Liver (tissue), 9 donors: ENCODE measurements around the gene FASTK. TPM values are rescaled to one million over a fixed set of nuclear protein-coding genes. Genes with fewer than 3 reads are reported as not detected.

Experiments used
- DNase-seq: peaks from one replicate; pipeline ENCODE4 v3.0.0-alpha.2; 2017; ENCODE audit warnings: low spot score
- H3K27ac ChIP-seq, 2 donors: one replicate each; pipeline ENCODE4 v1.7.0; 2013; ENCODE audit warnings: inconsistent platforms in 2 of 2, low read length in 2 of 2, control low read depth in 1 of 2, low read depth in 1 of 2, mild to moderate bottlenecking in 1 of 2
- H3K27me3 ChIP-seq, 4 donors: one replicate each; pipeline versions ENCODE4 v1.6.1 to v1.7.0; 2013; ENCODE audit warnings: low read length in 3 of 4, inconsistent platforms in 1 of 4, mild to moderate bottlenecking in 1 of 4, moderate library complexity in 1 of 4; ENCODE audit not compliant: control insufficient read depth in 4 of 4, insufficient read depth in 4 of 4
- H3K36me3 ChIP-seq, 4 donors: one replicate each; pipeline versions ENCODE4 v1.6.1 to v1.7.0; 2013; ENCODE audit warnings: low read length in 3 of 4, mild to moderate bottlenecking in 3 of 4, low read depth in 1 of 4, moderate library complexity in 1 of 4; ENCODE audit not compliant: control insufficient read depth in 4 of 4, insufficient read depth in 3 of 4
- H3K4me1 ChIP-seq, 4 donors: one replicate each; pipeline versions ENCODE4 v1.6.1 to v1.7.0; 2013; ENCODE audit warnings: low read length in 3 of 4, mild to moderate bottlenecking in 3 of 4, moderate library complexity in 1 of 4; ENCODE audit not compliant: control insufficient read depth in 4 of 4, insufficient read depth in 4 of 4
- H3K4me3 ChIP-seq, 3 donors: one replicate each; pipeline versions ENCODE4 v1.6.1 to v1.7.0; 2013; ENCODE audit warnings: low read length in 3 of 3, control low read depth in 1 of 3, low read depth in 1 of 3, mild to moderate bottlenecking in 1 of 3
- H3K9ac ChIP-seq, 2 donors: one replicate each; pipeline ENCODE4 v1.7.0; 2013; ENCODE audit warnings: low read length in 2 of 2, mild to moderate bottlenecking in 2 of 2, moderate library complexity in 2 of 2, control low read depth in 1 of 2, low read depth in 1 of 2
- H3K9me3 ChIP-seq, 4 donors: one replicate each; pipeline versions ENCODE4 v1.6.1 to v1.7.0; 2013; ENCODE audit warnings: low read length in 3 of 4; ENCODE audit not compliant: control insufficient read depth in 4 of 4
- ATF3 ChIP-seq: IDR thresholded peaks from 2 replicates; pipeline ENCODE4 v1.6.1; 2016; ENCODE audit warnings: antibody characterized with exemption
- CTCF ChIP-seq: fragments of 150-350 bp; IDR thresholded peaks from 2 replicates; pipeline ENCODE4 v1.5.1; 2017; ENCODE audit warnings: improper control_type of control experiment, low read depth, low read length; ENCODE audit not compliant: missing input control
- EGR1 ChIP-seq, 2 donors: IDR thresholded peaks; 2 replicates each; pipeline ENCODE4 v1.6.1; 2016 to 2018; ENCODE audit warnings: antibody characterized with exemption in 2 of 2, low read depth in 2 of 2
- FOXA1 ChIP-seq: IDR thresholded peaks from 2 replicates; pipeline ENCODE4 v1.6.1; 2016; ENCODE audit warnings: antibody characterized with exemption
- FOXA2 ChIP-seq: IDR thresholded peaks from 2 replicates; pipeline ENCODE4 v1.6.1; 2016; ENCODE audit warnings: antibody characterized with exemption
- GABPA ChIP-seq, 2 donors: IDR thresholded peaks in 1 of 2; conservative IDR thresholded peaks in 1 of 2; 2 replicates each; pipeline ENCODE4 v1.6.1; 2016; ENCODE audit warnings: antibody characterized with exemption in 2 of 2, mild to moderate bottlenecking in 1 of 2, moderate library complexity in 1 of 2
- HNF4A ChIP-seq, 2 donors: conservative IDR thresholded peaks; 2 replicates each; pipeline ENCODE4 v1.6.1; 2016; ENCODE audit warnings: antibody characterized with exemption in 2 of 2, mild to moderate bottlenecking in 2 of 2
- HNF4G ChIP-seq: IDR thresholded peaks from 2 replicates; pipeline ENCODE4 v1.6.1; 2016; ENCODE audit warnings: antibody characterized with exemption
- JUND ChIP-seq, 2 donors: IDR thresholded peaks; 2 replicates each; pipeline ENCODE4 v1.6.1; 2016; ENCODE audit warnings: antibody characterized with exemption in 2 of 2
- NR2F2 ChIP-seq: IDR thresholded peaks from 2 replicates; pipeline ENCODE4 v1.6.1; 2016; ENCODE audit warnings: antibody characterized with exemption
- RAD21 ChIP-seq, 2 donors: IDR thresholded peaks; 2 replicates each; pipeline ENCODE4 v1.6.1; 2016; ENCODE audit warnings: antibody characterized with exemption in 2 of 2, mild to moderate bottlenecking in 2 of 2
- REST ChIP-seq: IDR thresholded peaks from 2 replicates; pipeline ENCODE4 v1.6.1; 2016; ENCODE audit warnings: antibody characterized with exemption, mild to moderate bottlenecking
- RXRA ChIP-seq, 2 donors: IDR thresholded peaks; 2 replicates each; pipeline ENCODE4 v1.6.1; 2017 to 2018; ENCODE audit warnings: antibody characterized with exemption in 2 of 2, mild to moderate bottlenecking in 1 of 2
- SP1 ChIP-seq: IDR thresholded peaks from 2 replicates; pipeline ENCODE4 v1.6.1; 2018; ENCODE audit warnings: antibody characterized with exemption, mild to moderate bottlenecking
- TAF1 ChIP-seq: conservative IDR thresholded peaks from 2 replicates; pipeline ENCODE4 v1.6.1; 2016; ENCODE audit warnings: antibody characterized with exemption, mild to moderate bottlenecking
- ZBTB33 ChIP-seq: IDR thresholded peaks from 2 replicates; pipeline ENCODE4 v1.6.1; 2016; ENCODE audit warnings: antibody characterized with exemption
- WGBS: extraction: QIAGEN DNeasy Blood & Tissue Kit; methylation state at CpG from one replicate; pipeline ENCODE4 v1.1.7; 2013; 5-methylcytosine and 5-hydroxymethylcytosine counted together
- polyA plus RNA-seq, 2 donors: library from polyadenylated mRNA; stranded (reverse) in 1 of 2; unstranded in 1 of 2; fragments of 200-250 nt in 1 of 2; fragments of >200 nt in 1 of 2; fragmentation: Nextera tagmentation in 1 of 2; extraction: Ambion mirVana in 1 of 2; gene quantifications; one replicate each; pipeline versions ENCODE4 v1.2.1 to v1.2.3, GENCODE V29; 2013 to 2015
- total RNA-seq, 2 donors: library from RNA; depleted of rRNA; stranded (reverse); fragments of >200 nt; gene quantifications; one replicate each; pipeline ENCODE4 v1.2.3, GENCODE V29; 2014
- donor health status: healthy.
- donor health status: healthy.
- donor health status: healthy.
- donor health status: healthy.
- donor health status: healthy.

The FASTK gene
- total and polyA plus RNA-seq, 4 donors, result 31.1 to 62.8 (median 43.7) TPM

- no peaks in the 10 kb centered on the region for H3K27me3 ChIP-seq
- H3K36me3 ChIP-seq, result peaks cover 0 to 2% (median 0%) of the 10 kb centered on the region in 4 donors
- no peak overlapping the region for H3K4me3 ChIP-seq
- WGBS, result 90% methylated on average over 17 of the region's 17 CpGs
- no peak overlapping the region for H3K9ac ChIP-seq
- no peak overlapping the region for H3K27ac ChIP-seq
- TF ChIP-seq TAF1 (no peak), FOXA2 (no peak), CTCF (no peak), SP1 (no peak), ZBTB33 (no peak), NR2F2 (no peak), REST (no peak), HNF4G (no peak), RAD21 (IDR thresholded peaks at IDR 0.05) (no peak), GABPA (IDR thresholded peaks at IDR 0.05 in 1 of 2, conservative IDR thresholded peaks at IDR 0.05 in 1 of 2) (no peak), JUND (IDR thresholded peaks at IDR 0.05) (no peak), EGR1 (IDR thresholded peaks at IDR 0.05; ENCODE audit: low read depth in 2 of 2) (no peak), RXRA (IDR thresholded peaks at IDR 0.05) (no peak), HNF4A (conservative IDR thresholded peaks at IDR 0.05) (no peak), ATF3 (no peak), FOXA1 (no peak)
- H3K4me1 ChIP-seq, result peaks cover 0 to 11% (median 7%) of the 10 kb centered on the region in 4 donors
- no peak for DNase-seq
- no peaks in the 10 kb centered on the region for H3K9me3 ChIP-seq
Observed at GRCh38 chr7:151095828-151096475, 15.3 kb upstream of the FASTK start.
